ENCODE results near the gene GPS2. TPM values are rescaled to one million over a fixed set of nuclear protein-coding genes. Genes with fewer than 3 reads are reported as not detected.

The GPS2 gene
- total and polyA plus RNA-seq, 2 of the 4 experiments (the other 2 are of a cell fraction) = 36.2 to 50.9 TPM

GRCh38 chr17:7354262-7354843, 39.2 kb upstream of the GPS2 start:
- H3K4me3 ChIP-seq (ENCODE audit: insufficient read depth, low read depth, low read length) = no peak overlapping the region
- peaks cover 24 to 53% of the 10 kb centered on the region in 2 experiments; a peak in 3 of 4 replicates for H3K79me1 ChIP-seq (ENCODE audit: low read depth in 1 of 2, low read length in 2 of 2)
- ChIA-PET CTCF (interaction anchor here (4.1 kb wide), 1 partner anchor 206 kb away, joined by 19 read pairs; the partner anchor contains the start of gene SENP3), POLR2A (ENCODE audit: unreplicated experiment) (no interaction called here)
- H2BK5ac ChIP-seq (ENCODE audit: low read depth, low read length, poor library complexity, severe bottlenecking) = peak overlapping the region; percentile 38
- peak; percentile 80 for DNase-seq
- H3K18ac ChIP-seq (ENCODE audit: low read depth, low read length) = no peak overlapping the region
- H4K91ac ChIP-seq (ENCODE audit: insufficient read depth, low read depth, low read length) = no peak overlapping the region
- no peaks in the 10 kb centered on the region for H3K36me3 ChIP-seq (ENCODE audit: control insufficient read depth, insufficient read depth, low read length)
- peak overlapping the region; percentile 83 for H3K23ac ChIP-seq (ENCODE audit: low read depth, low read length)
- no peak overlapping the region for H2BK15ac ChIP-seq (ENCODE audit: low read depth, low read length)
- peak overlapping the region; percentile 45 for H3K4ac ChIP-seq (ENCODE audit: low read depth, low read length)
- intact Hi-C loops (cut with micrococcal nuclease) = loop anchor here (5.0 kb wide), 3 partner anchors 83 to 483 kb away; partner anchors contain the start of genes FGF11, SENP3 and TMEM102
- H3K56ac ChIP-seq (ENCODE audit: extremely low read depth, insufficient read depth, low read length) = no peak overlapping the region
- BruUV-seq (replicated peaks) = no TSS peak
- peak overlapping the region; percentile 37 for H2AFZ ChIP-seq (replicated peaks; ENCODE audit: low read length, poor library complexity)
- H3K27ac ChIP-seq (ENCODE audit: insufficient read depth, low read length) = peak overlapping the region; percentile 17; the same call in 1 of the 2 replicates
- H2AK5ac ChIP-seq (ENCODE audit: low read depth, low read length) = peak overlapping the region; percentile 94
- peak overlapping the region; percentile 63 for H2AK9ac ChIP-seq (replicated peaks; ENCODE audit: low read depth, low read length, poor library complexity)
- peak overlapping the region; percentile 18; the same call in 1 of the 2 replicates for H3K9ac ChIP-seq (ENCODE audit: low read depth, low read length)
- no peak overlapping the region for H4K5ac ChIP-seq (ENCODE audit: low read depth, low read length)
- dilution Hi-C loops (cut with HindIII; ENCODE audit: low sequenced_read_pairs, unreplicated experiment) = no loop called here
- peaks cover 22% of the 10 kb centered on the region for H4K20me1 ChIP-seq (ENCODE audit: insufficient read depth, low read length)
- no peaks in the 10 kb centered on the region for H3K27me3 ChIP-seq (ENCODE audit: control insufficient read depth, insufficient read depth, low read length)
- in situ Hi-C loops (cut with MboI; ENCODE audit: low sequenced_read_pairs) = loop anchor here (10.0 kb wide), 1 partner anchor 200 kb away; the partner anchor contains the start of gene TNFSF13
- H3K4me1 ChIP-seq (ENCODE audit: control insufficient read depth, insufficient read depth, low read length) = peaks cover 37% of the 10 kb centered on the region
- 61% methylated on average over 5 of the region's 9 CpGs; no CpG with 5 or more reads in 1 of the 2 experiments for WGBS, 2 experiments (ENCODE audit: extremely low coverage in 2 of 2, insufficient read length in 1 of 2)
- H3K9me1 ChIP-seq (ENCODE audit: insufficient read depth, low read length) = peaks cover 21% of the 10 kb centered on the region
- peak overlapping the region in 1 of 2 experiments; percentile 66; a peak in 1 of 4 replicates for H4K8ac ChIP-seq (ENCODE audit: low read depth in 2 of 2, low read length in 2 of 2)
- TF ChIP-seq, protein P1, sequence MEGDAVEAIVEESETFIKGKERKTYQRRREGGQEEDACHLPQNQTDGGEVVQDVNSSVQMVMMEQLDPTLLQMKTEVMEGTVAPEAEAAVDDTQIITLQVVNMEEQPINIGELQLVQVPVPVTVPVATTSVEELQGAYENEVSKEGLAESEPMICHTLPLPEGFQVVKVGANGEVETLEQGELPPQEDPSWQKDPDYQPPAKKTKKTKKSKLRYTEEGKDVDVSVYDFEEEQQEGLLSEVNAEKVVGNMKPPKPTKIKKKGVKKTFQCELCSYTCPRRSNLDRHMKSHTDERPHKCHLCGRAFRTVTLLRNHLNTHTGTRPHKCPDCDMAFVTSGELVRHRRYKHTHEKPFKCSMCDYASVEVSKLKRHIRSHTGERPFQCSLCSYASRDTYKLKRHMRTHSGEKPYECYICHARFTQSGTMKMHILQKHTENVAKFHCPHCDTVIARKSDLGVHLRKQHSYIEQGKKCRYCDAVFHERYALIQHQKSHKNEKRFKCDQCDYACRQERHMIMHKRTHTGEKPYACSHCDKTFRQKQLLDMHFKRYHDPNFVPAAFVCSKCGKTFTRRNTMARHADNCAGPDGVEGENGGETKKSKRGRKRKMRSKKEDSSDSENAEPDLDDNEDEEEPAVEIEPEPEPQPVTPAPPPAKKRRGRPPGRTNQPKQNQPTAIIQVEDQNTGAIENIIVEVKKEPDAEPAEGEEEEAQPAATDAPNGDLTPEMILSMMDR (conservative IDR thresholded peaks at IDR 0.05; ENCODE audit: low read depth, low read length) = no peak
- TF ChIP-seq, protein P2, sequence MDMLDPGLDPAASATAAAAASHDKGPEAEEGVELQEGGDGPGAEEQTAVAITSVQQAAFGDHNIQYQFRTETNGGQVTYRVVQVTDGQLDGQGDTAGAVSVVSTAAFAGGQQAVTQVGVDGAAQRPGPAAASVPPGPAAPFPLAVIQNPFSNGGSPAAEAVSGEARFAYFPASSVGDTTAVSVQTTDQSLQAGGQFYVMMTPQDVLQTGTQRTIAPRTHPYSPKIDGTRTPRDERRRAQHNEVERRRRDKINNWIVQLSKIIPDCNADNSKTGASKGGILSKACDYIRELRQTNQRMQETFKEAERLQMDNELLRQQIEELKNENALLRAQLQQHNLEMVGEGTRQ (IDR thresholded peaks at IDR 0.05; ENCODE audit: low read depth, low read length) = no peak
- no peak for TF ChIP-seq MAZ (IDR thresholded peaks at IDR 0.05; ENCODE audit: borderline replicate concordance, low read depth, low read length)
- TF ChIP-seq NFE2L2 (IDR thresholded peaks at IDR 0.05; ENCODE audit: low read depth, low read length) = no peak
- peak; percentile 31; the same call in 1 of the 2 replicates for TF ChIP-seq FOS (IDR thresholded peaks at IDR 0.05; ENCODE audit: low read depth, low read length)
- no peak for TF ChIP-seq RCOR1 (IDR thresholded peaks at IDR 0.05; ENCODE audit: insufficient replicate concordance, low read length)
- no peak for TF ChIP-seq SMC3 (IDR thresholded peaks at IDR 0.05; ENCODE audit: low read depth, low read length)
- H3K9me3 ChIP-seq (ENCODE audit: control insufficient read depth, insufficient read depth, low read length) = no peaks in the 10 kb centered on the region
- H2BK120ac ChIP-seq (ENCODE audit: low read depth, low read length) = peak overlapping the region; percentile 48; the same call in 1 of the 2 replicates
- no peak for ATAC-seq (ENCODE audit: low read depth)
- H3K14ac ChIP-seq (replicated peaks; ENCODE audit: low read depth, low read length) = peak overlapping the region; percentile 55
- no peak overlapping the region; the same call in 1 of the 2 replicates for H2BK20ac ChIP-seq (ENCODE audit: low read depth, low read length)
- H3K4me2 ChIP-seq (ENCODE audit: low read depth, low read length) = peak overlapping the region; percentile 68

All from IMR-90 (cell line).